SU-DHL-6 (cell line): ENCODE measurements around the gene COX7A2.

Experiments
- EZH2phosphoT487 ChIP-seq: fragments of 200-600 bp; sonication (generic), shearing (Covaris generic); conservative IDR thresholded peaks from 2 replicates; pipeline ENCODE4 v1.6.1; 2018; ENCODE audit warnings: mild to moderate bottlenecking, antibody characterized with exemption, low read length, moderate library complexity, mixed read lengths
- TF ChIP-seq, protein P1 (sequence below): fragments of 200-600 bp; sonication (generic); IDR thresholded peaks from one replicate; pipeline ENCODE4 v1.5.1; 2017; ENCODE audit warnings: antibody characterized with exemption, mild to moderate bottlenecking, low read length, moderate library complexity; ENCODE audit not compliant: insufficient read depth, poor library complexity, severe bottlenecking

DNA sequence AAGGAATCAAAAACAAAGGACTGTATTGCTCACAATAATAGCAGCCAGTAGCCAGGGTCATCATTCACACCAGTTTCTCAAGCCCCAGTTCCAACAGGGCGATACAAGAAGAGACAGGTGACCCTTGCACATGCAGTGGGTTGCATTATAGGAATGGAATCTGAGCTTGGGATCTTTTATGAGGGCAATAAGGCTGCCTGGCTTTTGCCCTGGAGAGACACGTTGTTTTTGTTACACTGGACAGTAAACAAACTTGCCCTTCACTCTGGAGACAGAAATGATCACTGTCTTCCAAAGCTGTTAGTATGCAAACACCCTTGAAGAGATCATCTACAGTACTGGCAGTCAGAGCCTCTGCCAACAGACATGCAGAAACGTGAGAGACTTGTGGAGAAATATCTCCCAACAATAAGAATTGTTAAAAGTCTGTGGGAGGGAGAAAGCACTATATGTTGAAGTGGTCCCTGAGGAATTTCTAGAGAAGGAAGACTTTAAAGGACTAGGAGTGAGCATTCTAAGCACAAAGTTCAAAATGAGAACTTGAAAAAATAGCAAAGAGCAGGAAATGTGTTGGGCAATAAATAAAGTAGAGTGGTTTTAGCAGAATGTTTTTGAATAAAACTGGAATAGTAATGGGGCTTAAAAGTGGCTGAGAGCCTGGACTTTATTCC lies 31.5 kb downstream of the COX7A2 start:
- TF ChIP-seq, protein P1, sequence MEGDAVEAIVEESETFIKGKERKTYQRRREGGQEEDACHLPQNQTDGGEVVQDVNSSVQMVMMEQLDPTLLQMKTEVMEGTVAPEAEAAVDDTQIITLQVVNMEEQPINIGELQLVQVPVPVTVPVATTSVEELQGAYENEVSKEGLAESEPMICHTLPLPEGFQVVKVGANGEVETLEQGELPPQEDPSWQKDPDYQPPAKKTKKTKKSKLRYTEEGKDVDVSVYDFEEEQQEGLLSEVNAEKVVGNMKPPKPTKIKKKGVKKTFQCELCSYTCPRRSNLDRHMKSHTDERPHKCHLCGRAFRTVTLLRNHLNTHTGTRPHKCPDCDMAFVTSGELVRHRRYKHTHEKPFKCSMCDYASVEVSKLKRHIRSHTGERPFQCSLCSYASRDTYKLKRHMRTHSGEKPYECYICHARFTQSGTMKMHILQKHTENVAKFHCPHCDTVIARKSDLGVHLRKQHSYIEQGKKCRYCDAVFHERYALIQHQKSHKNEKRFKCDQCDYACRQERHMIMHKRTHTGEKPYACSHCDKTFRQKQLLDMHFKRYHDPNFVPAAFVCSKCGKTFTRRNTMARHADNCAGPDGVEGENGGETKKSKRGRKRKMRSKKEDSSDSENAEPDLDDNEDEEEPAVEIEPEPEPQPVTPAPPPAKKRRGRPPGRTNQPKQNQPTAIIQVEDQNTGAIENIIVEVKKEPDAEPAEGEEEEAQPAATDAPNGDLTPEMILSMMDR, result no peak
- no peak for TF ChIP-seq EZH2phosphoT487
